HTR-8/SVneo (cell line): ENCODE results near the gene TPRG1L.
"Not testable (repeated sequence)": the region's sequence is repeated elsewhere in the genome, so short reads cannot be mapped to it uniquely, and the experiment has no call there.

ENCODE experiments used
- DNase-seq: peaks from one replicate; pipeline ENCODE4 v3.0.0; 2011; ENCODE audit warnings: low spot score, mixed read lengths; ENCODE audit not compliant: insufficient read length
- FAIRE-seq: peaks from 2 replicates; lab custom pipeline; 2011; peaks lifted over from hg19 to GRCh38; lab: Jason Lieb, UNC

The TPRG1L gene

GRCh38 chr1:3622102-3622501, 2.7 kb upstream of the TPRG1L start:
- not testable (repeated sequence) for DNase-seq, FAIRE-seq

- FAIRE-seq, result no peak
- DNase-seq, result no peak
Measured at GRCh38 chr1:3623441-3624199, 1.2 kb upstream of the TPRG1L start.

- peak; percentile 38 for FAIRE-seq
- DNase-seq, result peak; percentile 45
Measured at GRCh38 chr1:3625151-3625907, 514 bp downstream of the TPRG1L start.

GRCh38 chr1:3626025-3626424, 1.2 kb downstream of the TPRG1L start:
- FAIRE-seq (no peak), DNase-seq (no peak)

- DNase-seq, result no peak
- no peak for FAIRE-seq
Measured at GRCh38 chr1:3627515-3628253, 2.9 kb downstream of the TPRG1L start.

GRCh38 chr1:3628445-3628844, 3.6 kb downstream of the TPRG1L start:
- no peak for DNase-seq
- FAIRE-seq, result no peak

- FAIRE-seq (no peak), DNase-seq (no peak)
Measured at GRCh38 chr1:3629561-3630160, 4.8 kb downstream of the TPRG1L start.

GRCh38 chr1:3630161-3630611, 5.4 kb downstream of the TPRG1L start:
- DNase-seq, result no peak
- FAIRE-seq, result no peak

- DNase-seq (no peak), FAIRE-seq (no peak)
Measured at GRCh38 chr1:3630914-3631313, 6.1 kb downstream of the TPRG1L start.

GRCh38 chr1:3631320-3632260, 6.8 kb downstream of the TPRG1L start:
- no peak for DNase-seq
- FAIRE-seq, result no peak

GRCh38 chr1:3632298-3632697, 7.5 kb downstream of the TPRG1L start:
- no peak for DNase-seq
- FAIRE-seq, result no peak

- FAIRE-seq, result no peak
- DNase-seq, result no peak
Measured at GRCh38 chr1:3632716-3633343, 8.0 kb downstream of the TPRG1L start.

- FAIRE-seq (no peak), DNase-seq (no peak)
Measured at GRCh38 chr1:3633344-3634058, 8.7 kb downstream of the TPRG1L start.

GRCh38 chr1:3634059-3634800, 9.4 kb downstream of the TPRG1L start:
- no peak for DNase-seq
- no peak for FAIRE-seq

- no peak for FAIRE-seq
- DNase-seq, result no peak
Measured at GRCh38 chr1:3636080-3636479, 11.3 kb downstream of the TPRG1L start.

- FAIRE-seq (no peak), DNase-seq (no peak)
Measured at GRCh38 chr1:3636531-3636930, 11.7 kb downstream of the TPRG1L start.

- DNase-seq (no peak), FAIRE-seq (no peak)
Measured at GRCh38 chr1:3638027-3638426, 13.2 kb downstream of the TPRG1L start.

GRCh38 chr1:3638676-3639075, 13.9 kb downstream of the TPRG1L start:
- FAIRE-seq (no peak), DNase-seq (no peak)
